Kidney glomerular epithelial cell (primary cell): ENCODE measurements around the gene PRKAG2.
"Not testable (repeated sequence)": the region's sequence is repeated elsewhere in the genome, so short reads cannot be mapped to it uniquely, and the experiment has no call there.

Experiments
- DNase-seq: peaks from one replicate; lab custom pipeline; 2025; lab: John Stamatoyannopoulos, UW

PRKAG2 gene

GRCh38 chr7:151834271-151835035, 42.5 kb downstream of the PRKAG2 start:
- DNase-seq = no peak

DNA sequence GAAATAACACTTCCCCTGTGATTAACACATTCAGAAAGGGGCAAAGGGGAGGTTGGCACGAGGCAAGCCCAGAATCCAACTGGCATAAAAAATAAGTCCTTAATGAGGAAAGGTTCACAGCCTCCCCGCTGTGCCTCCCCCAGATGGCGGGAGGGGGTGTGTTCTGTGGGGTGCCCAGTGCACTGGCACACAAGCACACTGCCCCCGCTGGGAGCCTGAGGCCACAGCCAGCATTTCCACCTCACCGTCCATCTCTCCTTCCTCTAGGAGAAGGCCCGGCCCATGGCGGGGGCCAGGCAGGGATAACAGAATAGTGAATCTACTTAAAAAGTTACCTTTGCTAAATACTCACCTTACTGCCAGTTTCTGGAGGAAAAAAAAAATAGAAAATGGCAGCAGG, 43.2 kb downstream of the PRKAG2 start:
- DNase-seq = no peak

DNA sequence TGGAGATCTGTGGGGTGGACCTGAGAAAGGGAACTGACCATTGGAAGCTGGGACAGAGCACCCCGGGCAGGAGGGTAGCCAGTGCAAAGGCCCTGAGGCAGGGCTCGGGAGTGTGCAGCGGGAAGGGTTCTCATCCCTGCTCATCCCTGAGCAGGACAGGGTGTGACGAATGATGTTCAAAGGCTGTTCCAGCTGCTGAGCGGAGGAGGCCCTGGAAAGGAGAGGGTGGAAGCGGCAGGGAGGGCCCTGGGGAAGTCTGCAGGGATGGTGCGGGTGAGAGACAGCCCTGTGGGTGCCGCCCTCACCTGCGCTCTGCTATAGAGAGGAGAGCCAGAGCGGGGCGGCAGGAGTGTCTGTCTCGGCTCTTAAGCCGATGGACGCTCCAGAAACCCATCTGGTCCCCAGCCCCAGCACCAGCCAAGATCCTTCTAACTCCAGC, 43.7 kb downstream of the PRKAG2 start:
- no peak for DNase-seq

DNA sequence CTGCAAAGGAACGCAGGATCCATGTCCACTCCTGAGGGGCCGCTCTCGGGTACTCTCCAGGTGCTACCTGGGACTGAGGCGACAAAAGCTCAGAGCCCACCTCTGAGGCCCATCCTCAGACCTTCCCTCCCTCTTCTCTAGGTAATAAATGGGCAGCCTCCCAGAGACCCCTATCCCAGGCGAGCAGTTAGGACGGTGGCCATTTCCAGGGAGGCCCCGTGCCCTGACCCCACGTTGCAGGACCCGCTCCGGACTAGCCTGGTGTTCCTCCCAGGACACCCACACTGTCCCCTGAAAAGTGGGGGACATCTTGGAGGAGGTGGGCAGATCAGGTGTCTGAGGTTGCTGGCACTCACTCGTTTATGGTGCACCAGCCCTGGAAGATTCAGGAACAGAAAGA, 44.3 kb downstream of the PRKAG2 start:
- no peak for DNase-seq

GRCh38 chr7:151832138-151832537, 44.8 kb downstream of the PRKAG2 start:
- DNase-seq = no peak

GRCh38 chr7:151831606-151832005, 45.3 kb downstream of the PRKAG2 start:
- no peak for DNase-seq

DNA sequence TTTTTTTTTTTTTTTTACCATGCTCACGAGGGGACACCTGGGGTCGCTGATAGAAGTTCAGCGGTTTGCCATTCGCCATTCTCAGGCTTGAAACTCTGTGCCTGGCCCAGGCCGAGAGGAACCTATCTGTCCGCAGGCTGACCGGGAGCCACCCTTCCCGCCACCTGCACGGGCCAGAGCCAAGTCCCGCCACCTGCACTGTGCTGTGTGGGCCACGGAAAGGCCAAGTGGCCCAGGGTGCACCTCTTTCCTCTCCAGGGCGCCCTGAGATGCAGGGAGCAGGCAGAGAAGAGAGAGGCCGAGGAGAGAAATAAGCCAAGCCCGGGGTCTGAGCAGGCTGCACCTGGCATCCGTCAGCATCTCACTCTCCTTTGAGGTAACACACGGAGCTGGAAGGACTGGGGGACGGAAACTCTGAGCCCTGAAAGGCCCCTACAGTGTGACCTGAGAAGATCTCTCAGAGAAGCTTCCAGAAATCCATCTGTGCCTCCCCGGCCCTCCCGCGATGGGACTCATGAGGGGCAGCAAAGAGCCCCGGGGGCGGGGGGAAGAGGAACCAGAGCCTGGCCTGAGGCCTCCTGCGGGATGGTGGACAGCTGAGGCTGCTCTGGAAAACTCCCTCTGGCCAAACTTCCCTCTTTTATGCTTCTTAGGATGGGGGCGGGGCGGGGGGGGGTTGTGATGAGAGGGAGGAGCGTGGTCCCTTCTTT, 46.6 kb downstream of the PRKAG2 start:
- no peak for DNase-seq

- no peak for DNase-seq
Measured at GRCh38 chr7:151829707-151830106, 47.2 kb downstream of the PRKAG2 start.

- no peak for DNase-seq
Measured at GRCh38 chr7:151827620-151828019, 49.3 kb downstream of the PRKAG2 start.

DNA sequence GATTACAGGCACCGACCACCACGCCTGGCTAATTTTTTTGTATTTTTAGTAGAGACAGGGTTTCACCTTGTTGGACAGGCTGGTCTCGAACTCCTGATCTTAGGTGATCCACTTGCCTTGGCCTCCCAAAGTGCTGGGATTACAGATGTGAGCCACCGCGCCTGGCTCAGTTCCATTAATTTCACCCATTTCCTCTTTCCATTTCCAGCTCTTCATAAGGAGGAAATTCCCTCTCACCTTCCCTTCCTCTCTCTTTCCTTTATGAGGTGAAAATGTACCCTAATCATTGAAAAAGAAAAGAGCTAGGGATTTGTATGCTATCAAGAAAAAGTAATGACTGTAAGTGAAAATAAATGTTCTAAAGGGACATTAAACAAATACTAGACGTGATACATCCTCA, 50.6 kb downstream of the PRKAG2 start:
- not testable (repeated sequence) for DNase-seq

DNA sequence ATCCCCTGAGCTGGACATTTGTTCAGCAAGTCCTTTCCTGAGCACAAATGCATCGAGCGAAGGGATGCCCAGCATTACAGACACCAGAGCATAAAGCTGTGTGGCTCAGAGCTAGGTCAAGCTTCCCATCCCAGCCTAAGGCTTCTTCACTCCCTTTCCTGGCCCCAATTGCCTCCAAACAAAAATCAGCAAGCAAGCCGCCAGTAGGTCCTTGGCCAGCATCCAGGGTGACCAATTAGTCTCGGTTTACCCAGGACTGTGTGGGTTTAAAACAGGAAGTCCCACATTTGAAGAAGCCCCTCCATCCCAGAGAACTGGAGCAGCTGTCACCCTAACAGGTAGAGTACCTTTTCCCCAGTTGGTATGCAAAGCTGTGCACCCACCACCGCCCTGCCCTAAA, 51.2 kb downstream of the PRKAG2 start:
- DNase-seq = no peak

DNA sequence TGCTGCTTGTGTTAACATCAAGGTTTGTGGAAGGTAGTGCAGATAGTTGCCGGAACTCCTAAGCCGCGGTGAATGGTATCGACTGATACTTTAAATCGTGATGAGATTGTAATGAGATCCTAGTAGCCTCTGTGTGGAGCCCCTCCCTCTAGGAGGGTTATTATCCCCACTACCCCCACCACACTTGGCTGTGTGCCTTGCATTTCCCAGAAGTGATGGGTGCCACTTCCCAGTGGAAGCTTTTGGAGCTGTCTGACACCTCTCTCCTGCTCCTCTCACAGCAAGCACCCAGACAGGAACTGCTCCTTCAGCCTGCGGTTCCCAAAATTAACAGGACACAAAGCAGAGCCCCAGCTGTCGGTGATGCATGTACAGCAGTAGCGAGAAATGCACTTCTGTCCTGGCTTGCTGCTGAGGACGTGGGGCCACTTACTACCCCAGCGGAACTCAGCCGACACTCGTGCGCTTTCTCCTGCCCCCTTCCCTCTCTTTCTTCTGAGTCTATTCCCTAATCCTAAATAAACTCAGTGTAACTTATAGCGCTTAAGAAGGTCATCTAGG, 52.5 kb downstream of the PRKAG2 start:
- no peak for DNase-seq

DNA sequence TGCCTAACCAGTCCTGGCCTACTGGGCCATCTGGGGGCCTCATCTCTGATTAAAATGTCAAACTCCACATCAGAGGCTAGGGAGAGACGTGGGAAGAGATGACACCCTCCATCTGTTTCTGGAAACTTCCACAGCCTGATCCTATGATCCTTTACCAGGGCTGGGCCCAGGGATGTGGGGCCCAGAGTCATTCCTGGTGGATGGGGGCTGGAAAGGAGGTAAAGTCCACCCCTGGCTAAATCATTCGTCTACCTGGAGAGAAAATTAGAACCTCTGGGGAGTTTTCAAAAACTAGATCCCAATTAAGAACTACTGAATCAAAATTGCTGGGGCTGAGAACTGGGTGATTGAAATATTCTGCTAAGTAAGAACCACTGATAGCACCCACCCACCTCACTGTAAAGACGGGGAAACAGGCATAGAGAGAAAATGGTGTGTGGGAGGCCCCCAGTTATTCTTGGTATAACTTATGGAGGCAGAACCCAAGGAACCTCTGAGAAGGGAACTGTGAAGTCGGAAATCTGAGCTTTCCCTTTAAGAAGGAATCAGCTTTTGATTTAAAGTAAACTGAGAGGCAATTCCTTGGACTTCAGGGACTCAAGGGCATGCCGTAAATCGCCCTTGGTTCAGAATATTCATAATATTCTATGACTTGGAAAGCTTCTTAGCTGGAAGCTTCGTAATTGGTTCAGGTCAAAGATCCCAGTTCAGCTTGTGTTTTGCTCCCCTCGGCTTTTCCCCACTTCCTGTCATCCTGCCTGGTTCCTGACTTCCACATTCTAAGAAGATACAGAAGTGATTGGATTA, 53.1 kb downstream of the PRKAG2 start:
- DNase-seq = no peak

DNA sequence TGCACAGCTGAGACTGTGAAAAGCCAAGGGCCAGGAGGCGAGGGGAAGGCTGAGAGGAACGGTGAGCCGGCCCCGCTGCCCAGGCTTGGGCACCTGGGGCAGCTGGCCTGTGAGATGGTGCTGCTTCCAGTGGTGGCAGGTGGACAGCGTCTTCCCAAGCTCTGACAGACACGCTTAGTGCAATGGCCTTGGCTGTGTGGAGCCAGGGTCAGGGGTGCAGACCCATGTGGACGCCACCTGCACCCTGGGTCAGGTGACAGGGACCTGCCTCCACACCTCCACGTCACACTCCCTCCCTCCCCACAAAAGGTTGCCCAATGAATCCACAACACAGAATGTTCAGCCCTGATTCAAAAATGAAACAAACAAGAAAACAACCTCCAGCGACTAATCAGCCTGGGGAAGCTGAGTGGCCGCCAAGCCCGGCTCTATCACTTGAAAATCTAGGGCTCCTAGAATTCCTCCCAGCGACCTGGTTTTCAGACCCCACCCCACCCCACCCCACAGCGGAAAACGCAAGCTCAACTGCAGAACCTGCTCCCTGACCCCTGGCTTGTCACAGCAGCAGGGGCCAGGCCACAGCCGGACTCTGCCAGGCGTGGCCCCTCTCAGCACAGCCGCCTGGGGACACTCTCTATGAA, 54.3 kb downstream of the PRKAG2 start:
- no peak for DNase-seq

- no peak for DNase-seq
Measured at GRCh38 chr7:151821806-151822540, 54.9 kb downstream of the PRKAG2 start.

DNA sequence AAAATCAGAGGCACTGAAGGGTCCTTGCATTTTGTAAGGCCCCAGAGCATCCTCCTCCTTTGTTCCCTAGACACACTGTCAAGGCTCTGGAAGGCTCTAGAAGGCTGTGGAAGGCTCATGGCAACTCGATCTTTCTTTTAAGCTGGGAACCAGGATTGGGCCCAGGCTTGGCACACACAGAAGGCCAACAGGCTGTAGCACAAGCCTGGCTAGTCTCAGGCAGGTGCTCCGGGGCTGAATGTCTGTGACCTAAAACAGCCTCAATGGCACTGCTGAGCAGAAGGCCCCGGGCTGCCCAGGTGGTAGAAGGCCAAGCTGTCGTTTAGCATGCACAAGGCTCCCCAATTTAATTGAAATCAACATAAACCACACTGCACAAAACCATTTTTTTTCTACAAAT, 55.7 kb downstream of the PRKAG2 start:
- no peak for DNase-seq

DNA sequence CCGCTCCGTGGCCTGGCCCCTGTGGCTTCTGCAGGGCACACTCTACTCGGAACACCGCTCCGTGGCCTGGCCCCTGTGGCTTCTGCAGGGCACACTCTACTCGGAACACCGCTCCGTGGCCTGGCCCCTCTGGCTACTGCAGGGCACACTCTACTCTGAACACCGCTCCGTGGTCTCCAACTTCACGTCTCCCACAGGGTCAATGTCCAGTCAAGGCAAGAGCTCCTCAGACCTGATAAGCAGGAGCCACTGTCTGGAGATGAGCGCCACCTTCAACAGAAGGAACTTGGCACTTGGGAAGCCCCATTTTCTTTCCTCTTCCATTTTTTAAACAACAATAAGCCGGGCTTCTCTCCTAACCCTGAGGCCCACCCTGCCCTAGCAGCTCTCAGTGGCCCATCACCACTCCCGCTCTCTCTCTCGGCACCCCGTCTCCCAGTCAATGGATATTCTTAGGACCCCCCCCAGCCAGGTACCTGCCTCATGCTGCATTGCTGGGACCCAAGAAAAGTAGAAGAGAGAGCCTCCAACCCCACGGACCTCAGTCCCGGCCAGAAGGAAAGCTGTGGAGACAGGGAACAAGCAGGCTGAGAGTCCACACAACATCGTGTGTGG, 56.3 kb downstream of the PRKAG2 start:
- no peak for DNase-seq

- no peak for DNase-seq
Measured at GRCh38 chr7:151819866-151820265, 57.0 kb downstream of the PRKAG2 start.

DNA sequence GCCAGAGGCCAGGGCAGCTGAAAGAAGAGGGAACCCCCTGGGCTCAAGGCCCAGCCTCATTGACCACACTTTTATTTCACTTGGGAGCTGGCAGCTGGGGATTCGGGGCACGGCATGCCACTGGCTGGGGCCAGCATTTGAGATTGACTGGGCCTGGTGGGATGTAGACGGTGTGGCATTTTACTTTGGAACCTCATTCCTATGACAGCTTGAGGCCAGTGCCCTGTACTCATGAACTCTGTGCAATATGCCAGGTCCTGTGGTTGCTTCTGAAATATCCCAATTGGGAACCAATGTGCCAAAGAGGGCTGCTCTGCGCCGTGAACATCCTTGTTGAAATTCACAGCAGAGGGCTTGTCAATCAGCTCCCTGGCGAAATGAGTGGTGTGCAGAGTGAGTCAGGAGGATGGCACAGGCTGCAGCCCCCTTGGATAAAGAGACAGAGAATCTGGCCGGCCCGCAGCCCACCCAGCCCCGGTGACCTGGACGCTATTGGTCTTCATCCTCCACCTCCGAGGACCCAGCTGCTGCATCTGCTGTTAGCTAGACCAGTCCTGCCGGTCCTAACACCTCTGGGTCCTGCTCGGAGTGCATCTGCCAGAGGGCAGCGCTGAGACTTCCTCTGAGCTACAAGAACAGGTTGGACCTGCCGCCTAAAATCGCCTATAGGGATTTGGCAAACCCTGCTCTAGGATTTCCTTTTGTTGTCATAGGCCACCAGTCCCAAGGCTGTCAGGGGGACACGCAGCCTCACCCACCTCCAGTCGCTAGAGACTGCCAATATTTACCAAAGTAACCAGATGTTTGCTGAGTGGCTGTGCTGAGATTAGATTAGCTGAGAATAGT, 58.0 kb downstream of the PRKAG2 start:
- no peak for DNase-seq
